Right ventricle myocardium superior (tissue), 1 donor: ENCODE measurements around the gene BIRC6. TPM values are rescaled to one million over a fixed set of nuclear protein-coding genes. Genes with fewer than 3 reads are reported as not detected.
"Not testable (repeated sequence)": the region's sequence is repeated elsewhere in the genome, so short reads cannot be mapped to it uniquely, and the experiment has no call there.

Experiments used
- ATAC-seq: fragments of 200-7000 bp; cut with Tn5 transposase; one replicate; pipeline ENCODE4 v1.9.1; 2020; ENCODE audit warnings: mild to moderate bottlenecking; ENCODE audit not compliant: poor library complexity
- DNase-seq: peaks from one replicate; pipeline ENCODE4 v3.0.0-alpha.2; 2020
- intact Hi-C: fragments of 100-400 bp; cut with DNase I; formaldehyde crosslinking; loops from one replicate; pipeline ENCODE4 v1.11.2; 2022
- total RNA-seq: library from RNA; stranded (reverse); fragmentation: NEBNext Ultra II Directional; extraction: Animal tissue kit (Norgen Biotek cat#: 25700); gene quantifications from one replicate; pipeline ENCODE4 v1.2.1, GENCODE V29; 2021
- donor health status: DM: no; HTN: yes; CAD: no; lungs with severe emphysema.

BIRC6 gene
- total RNA-seq, 1 donor from 2014 or later: 32.9 TPM

GRCh38 chr2:32430804-32431203 is 74.0 kb downstream of the BIRC6 start:
- DNase-seq (no peak), ATAC-seq (no peak)
- intact Hi-C loops: no loop called here

- ATAC-seq (no peak), DNase-seq (no peak)
- intact Hi-C loops: no loop called here
Observed at GRCh38 chr2:32436150-32436549, 79.3 kb downstream of the BIRC6 start.

GRCh38 chr2:32442020-32442467 is 85.2 kb downstream of the BIRC6 start:
- no peak for ATAC-seq
- intact Hi-C loops: no loop called here
- no peak for DNase-seq

- intact Hi-C loops: no loop called here
- ATAC-seq (no peak), DNase-seq (no peak)
Observed at GRCh38 chr2:32446369-32446768, 89.5 kb downstream of the BIRC6 start.

GRCh38 chr2:32450851-32451250 is 94.0 kb downstream of the BIRC6 start:
- no peak for DNase-seq
- ATAC-seq: no peak
- intact Hi-C loops: no loop called here

GRCh38 chr2:32452338-32453064 is 95.7 kb downstream of the BIRC6 start:
- ATAC-seq (no peak), DNase-seq (no peak)
- intact Hi-C loops: no loop called here

- intact Hi-C loops: no loop called here
- ATAC-seq (no peak), DNase-seq (no peak)
Observed at GRCh38 chr2:32453242-32454062, 96.6 kb downstream of the BIRC6 start.

- DNase-seq (no peak), ATAC-seq (no peak)
- intact Hi-C loops: no loop called here
Observed at GRCh38 chr2:32455816-32456215, 99.0 kb downstream of the BIRC6 start.

- intact Hi-C loops: no loop called here
- DNase-seq (no peak), ATAC-seq (no peak)
Observed at GRCh38 chr2:32456808-32457207, 100.0 kb downstream of the BIRC6 start.

- no peak for DNase-seq
- no peak for ATAC-seq
- intact Hi-C loops: no loop called here
Observed at GRCh38 chr2:32457814-32458213, 101.0 kb downstream of the BIRC6 start.

- ATAC-seq, DNase-seq, intact Hi-C loops: not testable (repeated sequence)
Observed at GRCh38 chr2:32460861-32461260, 104.0 kb downstream of the BIRC6 start.

- ATAC-seq (no peak), DNase-seq (no peak)
- intact Hi-C loops: no loop called here
Observed at GRCh38 chr2:32463110-32463509, 106.3 kb downstream of the BIRC6 start.

- intact Hi-C loops: no loop called here
- DNase-seq (no peak), ATAC-seq (no peak)
Observed at GRCh38 chr2:32464431-32464830, 107.6 kb downstream of the BIRC6 start.

GRCh38 chr2:32472605-32473004 is 115.8 kb downstream of the BIRC6 start:
- intact Hi-C loops: no loop called here
- ATAC-seq: no peak
- no peak for DNase-seq

- intact Hi-C loops: no loop called here
- DNase-seq (no peak), ATAC-seq (no peak)
Observed at GRCh38 chr2:32474381-32474780, 117.6 kb downstream of the BIRC6 start.

- intact Hi-C loops: no loop called here
- ATAC-seq: no peak
- no peak for DNase-seq
Observed at GRCh38 chr2:32478889-32479620, 122.2 kb downstream of the BIRC6 start.

- DNase-seq (no peak), ATAC-seq (no peak)
- intact Hi-C loops: no loop called here
Observed at GRCh38 chr2:32479993-32480392, 123.2 kb downstream of the BIRC6 start.

GRCh38 chr2:32482471-32482870 is 125.6 kb downstream of the BIRC6 start:
- ATAC-seq: no peak

GRCh38 chr2:32484937-32485336 is 128.1 kb downstream of the BIRC6 start:
- intact Hi-C loops: no loop called here
- DNase-seq (no peak), ATAC-seq (no peak)

More at GRCh38 chr2:32482471-32482870, 125.6 kb downstream of the BIRC6 start:
- intact Hi-C loops: no loop called here
- no peak for DNase-seq
